HG03460 (cell line): ENCODE measurements around the gene PCGF1.
"Not testable (repeated sequence)": the region's sequence is repeated elsewhere in the genome, so short reads cannot be mapped to it uniquely, and the experiment has no call there.

ENCODE experiments used
- ATAC-seq: cut with Tn5 transposase; IDR thresholded peaks from one replicate; pipeline ENCODE4 v1.9.1; 2021; ENCODE audit not compliant: unreplicated experiment

Gene PCGF1

DNA sequence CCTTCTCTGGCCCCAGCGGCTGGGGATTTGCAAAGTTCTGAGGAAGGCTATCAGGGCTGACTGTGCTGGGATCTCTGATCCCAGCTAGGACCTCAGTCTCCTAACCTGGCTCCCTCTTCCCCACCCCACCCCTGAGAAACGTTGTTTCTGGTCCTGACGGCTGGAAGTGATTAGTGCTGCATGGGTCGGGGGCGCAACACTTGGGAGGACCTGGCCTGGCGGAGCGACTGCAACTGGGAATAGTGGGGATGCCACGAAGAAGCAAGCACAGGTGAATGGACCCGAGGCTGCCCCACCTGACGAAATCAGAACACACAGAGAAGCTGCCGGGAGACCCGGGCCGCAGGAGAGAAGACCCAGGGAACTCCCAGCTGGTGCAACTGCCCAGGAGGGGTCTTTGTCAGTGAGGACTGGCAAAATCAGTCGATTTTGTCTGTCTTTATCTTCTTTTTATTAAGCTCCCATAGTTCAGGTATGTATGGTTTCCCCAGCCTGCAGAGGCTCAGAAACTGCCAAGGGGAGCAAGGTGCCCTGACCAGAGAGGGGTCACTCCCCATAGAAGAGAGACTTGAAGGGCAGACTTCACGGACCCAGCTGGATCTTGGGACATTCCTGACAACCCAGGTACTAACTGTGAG lies 7.4 kb downstream of the PCGF1 start:
- ATAC-seq = no peak

DNA sequence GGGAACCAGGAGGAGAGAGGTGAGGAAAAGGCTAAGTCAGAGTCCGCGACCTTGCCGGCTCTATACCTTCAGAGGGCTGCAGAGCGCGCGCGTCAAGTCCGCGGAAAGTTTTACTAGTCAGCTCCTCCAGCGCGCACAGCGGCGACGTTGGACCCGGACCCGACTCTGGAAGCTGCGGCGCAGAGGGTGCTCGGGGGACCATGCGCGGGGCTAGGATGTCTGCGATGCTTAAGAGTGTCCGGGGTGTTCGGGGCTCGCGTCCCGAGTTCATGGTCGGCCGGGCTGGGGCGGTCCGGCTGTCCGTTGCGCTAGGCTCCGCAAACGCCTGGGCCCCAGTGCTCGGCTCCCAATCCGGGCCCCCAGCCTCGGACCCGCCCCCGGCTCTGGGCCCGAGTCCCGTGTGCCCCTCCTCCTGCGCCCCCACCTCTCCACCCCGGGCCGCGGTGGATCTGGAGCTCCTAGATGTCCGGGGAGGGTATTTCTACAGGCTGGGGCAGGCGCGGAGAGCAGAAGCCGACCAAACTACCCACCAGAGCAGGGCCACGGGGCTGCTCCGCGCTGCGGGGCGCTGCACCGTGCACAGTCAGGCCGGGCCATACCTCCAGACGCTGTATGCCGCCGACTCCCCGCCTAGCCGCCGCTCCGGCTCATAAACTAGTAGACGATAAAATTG lies 8.1 kb downstream of the PCGF1 start, which contains the start of gene LBX2:
Gene LBX2 (minus strand): TSS at position 337 of the 673 bp plus-strand sequence. CDS start 66 bp downstream, at position 271.
- ATAC-seq = no peak

DNA sequence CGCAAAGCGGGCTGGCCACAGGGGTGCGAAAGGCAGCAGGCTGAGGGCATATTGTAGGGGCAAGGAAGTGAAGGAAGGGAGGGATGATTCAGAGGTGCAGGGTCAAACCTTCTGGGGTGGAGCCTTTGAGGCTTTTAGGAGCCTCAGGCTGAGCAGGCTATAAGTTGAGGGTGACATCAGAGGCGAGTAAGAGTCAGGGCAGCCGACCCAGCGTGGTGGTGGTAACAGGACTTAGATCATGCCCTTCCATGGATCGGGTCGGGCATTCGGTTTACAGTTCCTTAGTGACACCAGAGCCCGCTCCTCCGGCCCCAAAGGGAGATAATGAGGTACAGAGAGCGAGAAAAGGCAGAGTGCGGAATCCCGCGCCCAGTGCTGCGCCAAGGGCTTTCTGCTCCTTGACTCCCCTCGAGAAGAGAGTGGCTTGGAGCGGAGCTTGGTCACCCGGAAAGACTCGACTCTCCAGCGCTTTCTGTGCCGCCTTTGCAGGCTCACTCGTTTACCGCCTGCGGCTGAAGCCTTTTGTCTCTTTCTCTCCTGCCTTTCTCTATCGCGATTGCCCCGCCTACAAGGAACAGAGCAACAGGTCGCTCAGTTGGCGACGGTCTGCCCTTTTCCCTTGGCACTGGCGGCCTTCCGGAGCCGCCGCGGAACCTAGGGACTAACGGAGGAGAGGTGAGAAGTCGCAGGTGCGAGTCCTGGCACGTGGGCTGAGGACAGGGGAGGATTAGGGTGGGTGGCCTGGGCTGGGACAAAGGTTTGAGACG lies 8.8 kb downstream of the PCGF1 start:
- no peak for ATAC-seq

DNA sequence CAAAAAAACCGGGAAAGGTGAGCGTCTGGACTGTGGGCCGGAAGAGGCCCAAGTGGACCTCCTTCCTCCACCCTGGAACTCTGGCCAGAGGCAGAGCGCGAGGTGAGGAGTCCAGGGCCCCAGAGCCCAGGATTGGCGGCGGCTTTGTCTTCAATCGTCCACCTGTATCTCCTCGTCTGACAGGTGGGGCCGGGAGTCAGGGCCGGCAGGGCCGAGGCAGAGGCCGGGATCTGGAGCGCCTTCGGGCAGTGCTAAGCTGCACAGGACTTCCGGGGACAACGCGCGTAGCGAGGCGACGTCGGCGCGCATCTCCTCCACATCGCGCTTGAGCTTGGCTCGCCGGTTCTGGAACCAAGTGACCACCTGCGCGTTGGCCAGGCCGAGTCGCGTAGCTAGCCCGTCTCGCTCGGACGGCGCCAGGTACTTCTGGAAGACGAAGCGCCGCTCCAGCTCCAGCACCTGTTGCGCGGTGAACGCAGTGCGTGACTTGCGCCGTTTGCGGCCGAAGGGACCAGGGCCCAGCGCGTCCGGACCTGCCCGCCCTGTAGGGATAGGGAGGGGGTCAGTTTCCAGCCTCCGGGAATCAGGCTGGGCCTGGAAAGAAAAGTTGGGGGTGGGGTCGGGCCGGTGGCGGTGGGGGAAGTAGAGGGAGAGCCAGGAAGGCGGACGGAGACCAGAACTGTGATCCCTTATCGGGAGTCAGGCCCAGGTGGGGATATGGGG lies 9.6 kb downstream of the PCGF1 start:
- ATAC-seq = no peak

DNA sequence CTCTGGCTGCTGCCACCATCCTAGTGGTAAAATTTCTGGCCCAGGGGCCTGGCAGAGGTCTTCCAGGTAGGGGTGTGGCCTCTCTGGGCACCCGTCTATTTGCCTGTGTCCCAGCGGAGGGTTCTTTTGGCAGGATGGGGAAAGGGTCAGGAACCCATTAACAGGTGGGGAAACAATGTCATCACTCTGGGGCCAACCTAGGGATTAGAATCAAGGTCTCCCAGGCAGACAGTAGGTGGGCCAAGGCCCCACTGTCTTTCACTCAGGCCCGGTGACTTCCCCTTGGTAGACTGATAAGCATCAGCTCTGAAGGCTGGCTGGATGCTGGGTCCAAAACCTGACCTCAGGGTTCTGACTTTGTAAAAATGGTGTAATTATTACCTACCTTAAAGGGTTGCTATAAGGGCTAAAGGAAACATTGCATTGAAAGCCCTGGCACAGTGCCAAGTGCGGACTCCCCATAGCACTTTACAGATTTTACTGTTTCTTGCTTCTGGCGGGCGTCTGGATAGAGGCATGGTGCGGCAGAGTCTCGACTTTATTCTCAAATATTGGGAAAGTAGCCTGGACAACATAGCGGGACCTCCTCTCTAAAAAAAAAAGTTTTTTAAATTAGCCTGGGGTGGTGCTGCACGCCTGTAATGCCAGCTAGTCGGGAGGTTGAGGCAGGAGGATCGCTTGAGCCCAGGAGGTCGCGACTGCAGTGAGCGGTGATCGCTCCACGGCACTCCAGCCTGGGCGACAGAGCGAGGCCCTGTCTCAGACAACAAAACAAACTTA lies 10.3 kb downstream of the PCGF1 start:
- ATAC-seq = no peak

DNA sequence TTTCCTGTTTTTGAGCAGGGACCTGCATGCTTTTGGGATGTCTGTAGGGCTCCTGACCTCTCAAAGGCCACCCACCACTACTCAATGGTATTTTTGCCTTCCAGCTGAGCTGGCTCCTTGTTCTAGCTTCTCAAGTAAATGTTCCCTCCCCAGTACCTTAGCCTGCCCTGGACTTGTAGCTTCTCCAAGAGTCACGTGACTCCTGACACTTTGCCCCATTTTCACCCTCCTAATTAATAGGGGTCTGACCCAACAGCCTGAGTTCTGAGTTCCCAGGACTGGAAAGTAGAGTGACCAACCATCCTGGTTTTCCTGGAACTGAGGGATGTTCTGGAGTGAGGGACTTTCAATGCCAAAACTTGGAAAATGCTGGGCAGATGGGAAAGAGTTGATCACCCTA lies 12.1 kb downstream of the PCGF1 start:
- no peak for ATAC-seq

DNA sequence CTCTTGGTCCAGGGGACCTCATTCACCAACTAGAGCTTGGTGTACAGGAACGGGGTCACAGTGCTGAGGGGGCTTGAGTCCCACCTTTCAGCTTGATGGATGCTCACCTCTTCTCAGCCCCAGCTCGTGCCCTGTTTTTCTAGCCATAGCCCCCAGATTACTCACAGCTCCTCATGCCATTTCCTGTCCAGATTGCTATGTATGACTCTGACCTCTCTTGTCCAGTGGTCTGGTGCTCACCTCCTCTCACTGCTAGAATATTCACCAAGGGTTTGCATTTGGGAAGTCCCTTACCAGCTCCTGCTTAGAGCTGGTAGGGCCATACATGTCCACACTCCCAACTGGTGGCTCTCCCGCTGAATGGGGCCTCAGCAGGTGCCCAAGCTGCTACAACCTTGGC lies 13.9 kb downstream of the PCGF1 start:
- ATAC-seq = no peak

DNA sequence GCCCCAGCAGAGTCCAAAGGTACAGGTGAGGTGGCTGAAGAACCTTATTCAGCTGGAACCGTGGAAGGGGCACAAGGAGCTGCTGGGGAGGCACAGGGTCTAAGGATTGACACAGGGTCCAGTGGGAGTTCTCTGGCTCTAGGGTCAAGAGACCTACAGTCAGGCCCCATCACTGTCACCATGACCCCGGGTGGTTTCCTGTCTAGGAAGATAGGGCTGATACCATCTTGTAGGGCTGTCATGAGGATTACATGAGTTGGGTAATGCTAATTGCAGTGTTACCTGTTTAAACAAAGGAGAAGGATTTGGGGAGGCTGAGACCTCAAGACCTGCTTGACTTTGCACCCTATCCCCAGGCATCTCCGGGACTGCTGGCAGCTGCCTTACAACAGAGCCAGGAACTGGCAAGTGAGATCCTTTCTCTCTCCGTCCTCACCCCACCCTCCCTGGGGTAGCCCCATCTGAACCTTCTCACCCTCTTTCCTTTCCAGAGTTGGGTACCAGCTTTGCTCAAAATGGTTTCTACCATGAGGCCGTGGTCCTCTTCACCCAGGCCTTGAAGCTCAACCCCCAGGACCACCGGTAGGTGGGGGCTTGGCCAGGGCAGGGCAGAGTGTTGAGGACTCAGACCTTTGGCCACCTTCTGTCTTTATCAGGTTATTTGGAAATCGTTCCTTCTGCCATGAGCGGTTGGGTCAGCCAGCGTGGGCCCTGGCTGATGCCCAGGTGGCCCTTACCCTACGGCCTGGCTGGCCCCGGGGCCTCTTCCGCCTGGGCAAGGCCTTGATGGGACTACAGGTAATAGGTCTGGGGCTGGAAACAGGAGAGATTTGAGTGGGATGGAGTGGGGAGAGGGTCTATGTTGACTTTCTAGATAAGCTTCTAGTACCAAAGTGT lies 15.6 kb downstream of the PCGF1 start:
- ATAC-seq = no peak

DNA sequence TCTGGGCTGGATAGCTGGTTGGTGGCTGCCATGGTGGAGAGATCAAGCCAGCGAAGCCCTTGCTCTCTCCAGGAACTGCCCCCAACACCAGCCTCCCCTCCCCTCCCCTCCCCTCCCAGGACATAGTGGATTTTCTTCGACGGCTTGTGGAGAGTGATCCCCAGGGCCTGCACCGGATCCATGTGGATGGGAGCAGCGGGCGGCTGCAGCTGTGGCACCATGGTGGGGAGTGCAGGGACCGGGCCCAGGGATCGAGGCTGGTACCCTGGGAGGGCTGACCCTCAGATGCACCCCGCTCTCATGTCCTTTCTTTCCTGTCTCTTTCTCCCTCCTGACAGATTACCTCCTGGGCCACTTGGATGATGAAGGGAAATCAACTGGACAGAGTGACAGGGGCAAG lies 17.6 kb downstream of the PCGF1 start:
- ATAC-seq = no peak

DNA sequence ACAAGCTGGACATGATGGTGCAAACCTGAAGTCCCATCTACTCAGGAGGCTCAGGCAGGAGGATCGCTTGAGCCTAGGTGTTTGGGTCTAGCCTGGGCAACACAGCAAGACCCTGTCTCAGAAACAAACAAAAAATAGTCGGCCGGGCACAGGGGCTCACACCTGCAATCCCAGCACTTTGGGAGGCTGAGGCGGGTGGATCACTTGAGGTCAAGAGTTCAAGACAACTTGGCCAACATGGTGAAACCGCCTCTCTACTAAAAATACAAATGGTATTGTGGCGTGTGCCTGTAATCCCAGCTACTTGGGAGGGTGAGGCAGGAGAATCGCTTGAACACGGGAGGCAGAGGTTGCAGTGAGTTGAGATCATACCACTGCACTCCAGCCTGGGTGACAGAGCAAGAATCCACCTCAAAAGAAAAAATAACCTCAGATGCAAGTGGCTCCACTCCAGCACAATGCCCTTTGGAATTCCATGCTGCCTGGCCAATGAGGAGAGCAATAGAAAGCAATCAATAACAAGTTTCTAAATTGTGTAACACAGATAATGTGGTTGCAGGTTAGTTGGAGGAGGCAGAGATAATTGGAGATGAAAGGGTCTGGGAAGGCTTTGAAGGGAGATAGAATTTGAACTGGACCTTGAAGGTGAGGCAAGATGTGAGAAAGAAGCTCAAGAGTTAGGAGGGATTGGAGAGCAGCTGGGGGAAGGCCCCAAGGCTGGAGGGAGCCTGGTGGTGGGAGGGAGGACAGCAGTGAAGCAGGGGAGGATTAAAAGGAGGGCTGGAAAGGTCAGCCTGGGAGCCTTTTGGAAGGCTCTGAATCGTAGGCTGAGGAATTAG lies 18.6 kb downstream of the PCGF1 start:
- ATAC-seq = no peak

DNA sequence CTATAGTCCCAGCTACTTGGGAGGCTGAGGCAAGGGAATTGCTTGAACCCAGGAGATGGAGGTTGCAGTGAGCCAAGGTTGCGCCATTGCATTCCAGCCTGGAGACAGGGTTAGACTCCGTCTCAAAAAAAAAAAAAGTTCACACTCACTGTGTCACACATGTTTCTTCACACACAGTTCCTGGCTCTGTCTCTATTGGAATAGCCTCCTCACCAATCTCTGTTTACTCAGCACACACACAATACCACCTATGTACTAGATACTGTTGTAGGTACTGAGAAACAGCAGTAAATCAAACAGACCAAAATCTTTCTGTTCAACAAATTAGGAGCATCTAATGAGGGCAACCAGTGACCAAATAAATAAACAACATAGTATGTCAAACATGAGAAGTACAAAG lies 21.4 kb downstream of the PCGF1 start:
- no peak for ATAC-seq

DNA sequence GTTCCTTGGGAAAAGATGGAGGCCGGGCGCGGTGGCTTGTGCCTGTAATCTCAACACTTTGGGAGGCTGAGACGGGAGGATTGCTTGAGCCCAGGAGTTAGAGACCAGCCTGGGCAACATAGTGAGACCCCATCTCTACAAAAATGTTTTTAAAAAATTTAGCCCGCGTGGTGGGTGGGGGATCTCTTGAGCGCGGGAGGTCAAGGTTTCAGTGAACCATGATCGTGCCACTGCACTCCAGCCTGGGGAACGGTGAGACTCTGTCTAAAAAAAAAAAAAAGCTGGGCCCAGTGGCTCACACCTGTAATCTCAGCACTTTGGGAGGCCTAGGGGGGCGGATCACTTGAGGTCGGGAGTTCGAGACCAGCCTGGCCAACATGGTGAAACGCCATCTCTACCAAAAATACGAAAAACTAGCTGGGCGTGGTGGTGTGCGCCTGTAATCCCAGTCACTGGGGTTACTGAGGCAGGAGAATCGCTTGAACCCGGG lies 23.8 kb downstream of the PCGF1 start:
- ATAC-seq = not testable (repeated sequence)

DNA sequence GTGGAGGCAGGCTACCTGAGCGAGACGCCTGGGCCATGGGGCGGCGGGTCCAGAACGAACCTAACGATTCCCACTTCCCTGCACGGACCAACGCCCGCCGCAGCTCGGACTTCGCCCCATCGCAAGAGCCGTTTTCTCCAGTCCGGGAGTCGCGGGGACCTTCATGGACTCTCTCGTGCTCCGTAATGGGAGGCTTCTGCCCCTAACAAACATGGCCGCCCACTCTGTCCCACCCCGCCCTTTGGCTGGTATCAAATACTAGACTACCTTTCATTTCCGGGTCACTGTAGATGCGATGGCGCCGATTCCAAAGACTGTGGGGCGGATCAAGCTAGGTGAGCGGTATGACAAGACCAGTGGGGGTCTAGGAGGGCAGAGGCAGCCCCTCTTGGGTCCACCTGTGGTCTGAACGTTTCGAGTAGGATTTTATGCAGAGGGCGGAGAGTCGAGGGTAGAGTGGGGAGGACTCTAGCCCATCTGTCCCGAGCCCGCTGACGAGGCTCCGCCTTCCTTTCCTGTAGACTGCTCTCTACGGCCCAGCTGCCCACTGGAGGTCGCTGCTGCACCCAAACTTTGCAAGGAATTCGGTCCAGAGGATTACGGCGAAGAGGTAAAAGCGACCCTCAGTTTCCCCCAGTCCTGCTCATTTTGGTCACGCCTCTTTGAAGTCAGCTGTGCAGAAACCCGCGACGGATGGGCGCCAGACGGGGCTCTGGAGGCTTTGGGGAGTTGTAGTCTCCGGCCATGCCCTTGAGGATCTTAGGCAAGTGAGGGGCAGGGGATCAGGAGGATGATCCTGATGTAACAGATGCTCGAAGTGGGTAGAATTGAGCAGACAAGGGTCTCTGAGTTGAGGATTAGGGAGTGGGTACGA lies 24.5 kb downstream of the PCGF1 start, which contains the start of the genes CCDC142 and TTC31:
Gene CCDC142 (minus strand): TSS at position 198 of the 874 bp plus-strand sequence. CDS start 161 bp downstream, at position 37.
Gene TTC31 (plus strand): TSS at position 281 of the 874 bp plus-strand sequence. CDS start 15 bp downstream, at position 296.
- peak; percentile 92 for ATAC-seq

DNA sequence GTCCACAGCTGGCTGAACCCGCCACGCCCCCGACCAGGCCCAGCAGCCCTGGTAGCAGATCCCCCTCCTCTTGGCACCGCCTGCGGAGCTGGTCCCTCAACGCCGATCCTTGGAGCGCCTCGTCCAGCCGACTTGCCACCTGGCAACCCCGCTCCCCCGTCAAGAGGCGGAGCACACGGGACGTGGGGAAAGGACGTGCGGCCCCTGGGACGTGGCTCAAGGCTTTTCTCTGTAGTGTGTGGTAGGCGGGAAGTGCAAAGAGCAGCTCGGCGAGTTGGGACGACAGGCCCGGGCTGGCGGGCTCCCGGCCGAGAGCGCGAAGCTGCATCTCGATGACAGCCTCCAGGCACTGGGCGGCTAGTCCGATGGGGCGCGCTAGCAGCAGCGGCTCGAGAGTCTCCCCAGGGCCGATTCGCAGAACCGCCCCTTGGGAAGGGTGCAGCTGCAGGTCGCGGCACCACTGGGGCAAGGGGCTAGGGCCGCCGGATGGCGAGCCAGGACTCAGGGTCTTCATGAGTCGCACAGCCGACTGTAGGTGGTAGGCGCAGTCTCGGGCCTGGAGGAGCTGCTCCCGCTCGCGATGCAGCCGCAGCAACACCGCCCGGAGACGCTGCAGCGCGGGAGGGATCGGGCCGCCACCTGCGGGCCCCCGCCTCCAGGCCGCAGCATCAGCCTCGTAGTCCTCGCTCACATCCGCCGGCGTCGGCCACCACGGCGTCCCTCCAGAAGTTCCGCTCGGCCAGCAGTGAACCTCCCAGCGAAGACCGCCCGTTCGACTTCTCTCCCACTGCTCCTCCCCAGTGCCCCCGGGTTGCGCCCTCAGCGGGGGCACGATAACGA lies 25.3 kb downstream of the PCGF1 start:
- peak; percentile 36 for ATAC-seq

DNA sequence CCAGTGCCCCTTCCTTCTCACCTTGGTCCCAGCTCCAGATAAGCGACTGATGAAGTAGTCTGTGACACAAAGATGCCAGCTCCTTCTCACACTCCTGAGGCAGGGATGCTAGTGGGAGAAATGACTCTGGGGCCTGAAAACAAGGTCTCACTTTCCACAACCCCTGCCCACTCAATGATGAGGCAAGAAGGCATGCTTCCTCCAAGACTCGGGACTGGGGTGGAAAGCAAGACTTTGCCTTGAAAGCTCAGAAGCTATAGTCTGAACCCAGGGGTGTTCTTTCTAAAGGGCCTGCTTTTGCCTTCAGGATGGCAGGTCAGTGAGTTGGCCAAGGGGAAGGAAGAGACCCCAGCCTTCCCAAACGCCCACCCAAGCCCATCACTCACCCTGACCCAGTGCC lies 26.1 kb downstream of the PCGF1 start:
- ATAC-seq = no peak

DNA sequence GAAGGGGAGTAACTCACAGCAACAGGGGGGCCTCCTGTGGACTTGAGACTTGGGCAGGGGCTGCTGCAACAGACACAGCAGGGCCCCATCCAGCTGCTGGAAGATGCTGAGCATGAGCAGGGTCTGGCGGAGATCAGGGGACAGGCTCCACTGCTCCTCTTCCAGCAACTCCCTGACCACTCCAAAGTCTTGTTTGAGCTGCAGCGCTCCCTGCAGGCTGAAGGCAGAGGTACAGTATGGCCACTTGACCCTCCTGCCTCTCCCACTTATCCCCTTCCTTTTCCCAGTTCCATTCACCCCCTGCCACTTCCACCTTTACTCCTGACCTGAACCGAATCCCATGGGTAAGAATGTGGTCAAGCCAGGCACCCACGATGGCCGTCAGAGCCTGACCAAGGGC lies 32.6 kb downstream of the PCGF1 start:
- no peak for ATAC-seq
